Thyroid gland (tissue), 4 donors: ENCODE results near the gene PTPRG.

Experiments
- POLR2A ChIP-seq, 2 donors: fragments of 450-650 bp; IDR thresholded peaks; one replicate each; pipeline ENCODE4 v1.6.1; 2017; ENCODE audit warnings: antibody characterized with exemption in 2 of 2, mild to moderate bottlenecking in 2 of 2, moderate library complexity in 1 of 2
- TF ChIP-seq, protein P1 (sequence below), 6 experiments: fragments of 200-600 bp in 3 of 6; fragments of 450-650 bp in 3 of 6; sonication (generic) in 3 of 6; IDR thresholded peaks; one replicate each; pipeline ENCODE4 v1.5.1; 2016 to 2019; ENCODE audit warnings: antibody characterized with exemption in 6 of 6, mild to moderate bottlenecking in 2 of 6, inconsistent platforms in 1 of 6, moderate library complexity in 1 of 6

DNA sequence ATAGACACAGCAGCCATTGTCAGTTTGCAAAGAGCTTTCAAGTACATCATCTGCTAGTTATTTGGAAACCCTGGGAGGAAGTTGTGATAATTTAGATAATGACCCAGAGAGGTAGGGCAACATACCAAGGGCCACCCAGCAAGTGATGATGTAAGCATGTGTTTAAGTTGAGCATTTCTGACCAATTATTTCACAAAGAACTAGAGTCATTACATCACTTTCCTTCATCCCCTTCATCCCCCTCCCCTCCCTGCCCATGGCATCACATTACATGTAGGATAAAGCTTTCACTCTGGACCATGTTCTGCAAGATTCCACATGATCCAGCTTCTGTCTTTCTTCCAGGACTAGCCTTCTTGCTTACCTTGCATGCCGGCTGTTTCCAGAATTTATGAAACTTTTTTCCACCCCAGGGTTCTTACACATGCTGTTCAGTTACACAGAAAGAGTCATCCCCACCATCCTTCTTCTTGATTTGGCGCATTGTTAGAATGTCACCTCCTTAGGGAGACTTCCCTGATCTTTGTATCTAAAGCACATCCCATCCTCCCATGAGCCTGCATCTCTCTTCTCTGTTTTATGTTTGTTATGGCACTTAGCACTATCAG lies 71.3 kb downstream of the PTPRG start:
- TF ChIP-seq, protein P1, sequence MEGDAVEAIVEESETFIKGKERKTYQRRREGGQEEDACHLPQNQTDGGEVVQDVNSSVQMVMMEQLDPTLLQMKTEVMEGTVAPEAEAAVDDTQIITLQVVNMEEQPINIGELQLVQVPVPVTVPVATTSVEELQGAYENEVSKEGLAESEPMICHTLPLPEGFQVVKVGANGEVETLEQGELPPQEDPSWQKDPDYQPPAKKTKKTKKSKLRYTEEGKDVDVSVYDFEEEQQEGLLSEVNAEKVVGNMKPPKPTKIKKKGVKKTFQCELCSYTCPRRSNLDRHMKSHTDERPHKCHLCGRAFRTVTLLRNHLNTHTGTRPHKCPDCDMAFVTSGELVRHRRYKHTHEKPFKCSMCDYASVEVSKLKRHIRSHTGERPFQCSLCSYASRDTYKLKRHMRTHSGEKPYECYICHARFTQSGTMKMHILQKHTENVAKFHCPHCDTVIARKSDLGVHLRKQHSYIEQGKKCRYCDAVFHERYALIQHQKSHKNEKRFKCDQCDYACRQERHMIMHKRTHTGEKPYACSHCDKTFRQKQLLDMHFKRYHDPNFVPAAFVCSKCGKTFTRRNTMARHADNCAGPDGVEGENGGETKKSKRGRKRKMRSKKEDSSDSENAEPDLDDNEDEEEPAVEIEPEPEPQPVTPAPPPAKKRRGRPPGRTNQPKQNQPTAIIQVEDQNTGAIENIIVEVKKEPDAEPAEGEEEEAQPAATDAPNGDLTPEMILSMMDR (IDR thresholded peaks at IDR 0.05), result no peak
- TF ChIP-seq POLR2A (IDR thresholded peaks at IDR 0.05), result no peak
